ENCODE measurements around the gene SARDH.

SARDH gene

DNA sequence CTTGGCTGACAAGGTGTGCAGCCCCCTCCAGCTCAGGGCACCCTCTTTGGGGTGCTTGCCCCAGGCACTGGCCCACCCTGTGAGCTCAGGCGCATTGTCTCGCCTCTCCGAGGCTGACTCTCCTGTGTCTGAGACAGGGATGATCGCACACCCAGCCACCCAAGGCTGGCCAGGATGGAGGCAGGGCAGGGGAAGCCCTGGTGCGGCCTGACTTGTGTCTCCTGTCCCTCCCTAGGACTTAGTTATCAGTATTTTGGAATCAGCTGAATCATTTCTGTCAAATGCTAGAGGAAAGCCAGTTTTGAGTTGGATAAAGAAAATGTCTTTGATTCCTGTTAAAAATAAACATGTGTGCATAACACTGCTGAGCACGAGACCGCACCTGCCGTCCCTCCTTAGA lies 104.5 kb downstream of the SARDH start:
- Histone ChIP-seq H3K4me1 (ENCODE audit: insufficient read depth, low read length, severe bottlenecking) (no peaks in the 10 kb centered on the region), H3K27me3 (ENCODE audit: insufficient read depth, low read length) (0 out of 2 replicates have a peak, but pooled peaks cover 5% of the 10 kb centered on the region), H3K4me2 (ENCODE audit: low read length) (no peak overlapping the region), H3K4me3 (ENCODE audit: low read depth, low read length, poor library complexity, severe bottlenecking) (no peak overlapping the region), H3K79me2 (ENCODE audit: insufficient read depth, low read length) (no peaks in the 10 kb centered on the region), H4K20me1 (ENCODE audit: insufficient read depth, low read length) (no peaks in the 10 kb centered on the region), H3K27ac (ENCODE audit: low read depth, low read length, poor library complexity, severe bottlenecking) (no peak overlapping the region), H2AFZ (ENCODE audit: low read length) (no peak overlapping the region), H3K9ac (ENCODE audit: low read length) (no peak overlapping the region), H3K36me3 (ENCODE audit: insufficient read depth, low read length) (no peaks in the 10 kb centered on the region), H3K9me3 (ENCODE audit: low read length) (no peaks in the 10 kb centered on the region), H3F3A (ENCODE audit: insufficient read depth, low read length) (no peaks in the 10 kb centered on the region), H3K9me2 (ENCODE audit: low read depth, low read length) (no peaks in the 10 kb centered on the region)
- TF ChIP-seq, protein P1, sequence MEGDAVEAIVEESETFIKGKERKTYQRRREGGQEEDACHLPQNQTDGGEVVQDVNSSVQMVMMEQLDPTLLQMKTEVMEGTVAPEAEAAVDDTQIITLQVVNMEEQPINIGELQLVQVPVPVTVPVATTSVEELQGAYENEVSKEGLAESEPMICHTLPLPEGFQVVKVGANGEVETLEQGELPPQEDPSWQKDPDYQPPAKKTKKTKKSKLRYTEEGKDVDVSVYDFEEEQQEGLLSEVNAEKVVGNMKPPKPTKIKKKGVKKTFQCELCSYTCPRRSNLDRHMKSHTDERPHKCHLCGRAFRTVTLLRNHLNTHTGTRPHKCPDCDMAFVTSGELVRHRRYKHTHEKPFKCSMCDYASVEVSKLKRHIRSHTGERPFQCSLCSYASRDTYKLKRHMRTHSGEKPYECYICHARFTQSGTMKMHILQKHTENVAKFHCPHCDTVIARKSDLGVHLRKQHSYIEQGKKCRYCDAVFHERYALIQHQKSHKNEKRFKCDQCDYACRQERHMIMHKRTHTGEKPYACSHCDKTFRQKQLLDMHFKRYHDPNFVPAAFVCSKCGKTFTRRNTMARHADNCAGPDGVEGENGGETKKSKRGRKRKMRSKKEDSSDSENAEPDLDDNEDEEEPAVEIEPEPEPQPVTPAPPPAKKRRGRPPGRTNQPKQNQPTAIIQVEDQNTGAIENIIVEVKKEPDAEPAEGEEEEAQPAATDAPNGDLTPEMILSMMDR (IDR thresholded peaks at IDR 0.05; ENCODE audit: low read length) = no peak
- TF ChIP-seq EZH2 (IDR thresholded peaks at IDR 0.05; ENCODE audit: borderline replicate concordance, low read length) = no peak

DNA sequence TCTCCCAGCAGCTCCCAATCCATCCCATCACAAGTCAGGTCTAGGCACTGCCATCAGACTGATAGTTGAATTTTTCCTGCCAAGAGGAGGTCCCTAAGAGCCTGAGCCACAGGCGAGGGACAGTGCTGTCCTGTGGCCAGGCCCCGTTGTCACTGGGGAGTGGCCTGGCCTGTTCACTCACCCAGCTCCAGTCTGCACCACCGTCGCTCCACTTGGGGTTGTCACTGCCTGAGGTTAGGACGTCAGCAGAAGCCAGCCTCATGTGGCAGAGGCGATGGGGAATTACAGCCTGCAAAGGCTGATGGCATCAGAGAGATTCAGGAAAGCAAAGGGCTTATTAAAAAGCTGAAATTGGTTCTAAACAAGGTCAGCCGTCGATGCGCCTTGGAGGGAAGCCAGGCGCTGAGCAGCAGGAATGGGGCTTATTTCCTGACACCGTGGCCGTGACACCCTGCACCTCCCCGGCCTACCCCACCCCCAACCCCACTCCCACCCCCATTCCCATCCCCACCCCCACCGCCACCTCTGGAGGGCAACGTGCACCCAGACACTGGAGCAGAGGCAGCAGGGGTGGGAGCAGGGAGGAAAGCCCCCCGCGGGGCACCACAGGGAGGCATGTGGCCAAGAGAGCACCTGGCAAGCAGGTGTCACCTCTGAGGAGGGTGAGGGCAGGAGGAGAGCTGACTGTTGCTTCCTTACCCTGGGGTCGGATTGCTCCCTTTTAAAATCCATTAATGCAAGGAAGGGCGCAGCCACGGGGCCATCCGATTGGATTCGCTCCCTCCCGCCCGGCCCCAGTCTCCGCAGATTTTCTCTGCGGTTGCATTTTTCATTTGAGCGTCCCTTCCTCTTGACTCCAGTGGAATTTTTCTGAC lies 105.1 kb downstream of the SARDH start:
- H3K9ac ChIP-seq (ENCODE audit: low read length) = no peak overlapping the region
- H3K79me2 ChIP-seq (ENCODE audit: insufficient read depth, low read length) = no peaks in the 10 kb centered on the region
- no peak for TF ChIP-seq EZH2 (IDR thresholded peaks at IDR 0.05; ENCODE audit: borderline replicate concordance, low read length)
- TF ChIP-seq, protein P1 (IDR thresholded peaks at IDR 0.05; ENCODE audit: low read length) = no peak
- H3K9me3 ChIP-seq (ENCODE audit: low read length) = no peaks in the 10 kb centered on the region
- no peaks in the 10 kb centered on the region for H3K4me1 ChIP-seq (ENCODE audit: insufficient read depth, low read length, severe bottlenecking)
- no peaks in the 10 kb centered on the region for H3K36me3 ChIP-seq (ENCODE audit: insufficient read depth, low read length)
- H3K4me3 ChIP-seq (ENCODE audit: low read depth, low read length, poor library complexity, severe bottlenecking) = no peak overlapping the region
- H3K27ac ChIP-seq (ENCODE audit: low read depth, low read length, poor library complexity, severe bottlenecking) = no peak overlapping the region
- H3K4me2 ChIP-seq (ENCODE audit: low read length) = no peak overlapping the region
- H4K20me1 ChIP-seq (ENCODE audit: insufficient read depth, low read length) = no peaks in the 10 kb centered on the region
- H3K9me2 ChIP-seq (ENCODE audit: low read depth, low read length) = no peaks in the 10 kb centered on the region
- H2AFZ ChIP-seq (ENCODE audit: low read length) = no peak overlapping the region
- H3F3A ChIP-seq (ENCODE audit: insufficient read depth, low read length) = no peaks in the 10 kb centered on the region
- 0 out of 2 replicates have a peak, but pooled peaks cover 5% of the 10 kb centered on the region for H3K27me3 ChIP-seq (ENCODE audit: insufficient read depth, low read length)

DNA sequence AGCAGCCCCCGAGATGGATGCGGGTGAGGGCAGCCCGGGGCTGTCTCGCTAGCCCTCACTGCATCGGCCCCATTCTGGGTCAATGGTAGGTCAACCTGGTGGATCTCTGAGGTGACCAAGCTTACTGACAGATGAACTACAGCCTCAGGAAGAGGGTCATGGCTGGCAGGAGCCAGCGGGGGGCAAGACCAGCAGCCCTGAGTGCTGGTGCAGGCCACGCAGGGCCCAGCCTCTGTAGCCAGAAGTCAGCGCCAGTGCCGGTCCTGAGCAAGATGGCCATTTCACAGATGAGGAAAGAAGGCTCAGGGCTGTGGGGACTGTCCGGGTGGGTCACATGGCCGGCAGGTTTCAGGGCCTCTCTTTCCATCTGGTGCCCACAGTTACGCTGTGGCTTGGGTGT lies 107.0 kb downstream of the SARDH start:
- no peaks in the 10 kb centered on the region for H3K9me3 ChIP-seq (ENCODE audit: low read length)
- no peaks in the 10 kb centered on the region for H4K20me1 ChIP-seq (ENCODE audit: insufficient read depth, low read length)
- H2AFZ ChIP-seq (ENCODE audit: low read length) = no peak overlapping the region
- H3K4me3 ChIP-seq (ENCODE audit: low read depth, low read length, poor library complexity, severe bottlenecking) = no peak overlapping the region
- no peaks in the 10 kb centered on the region for H3K4me1 ChIP-seq (ENCODE audit: insufficient read depth, low read length, severe bottlenecking)
- no peak overlapping the region for H3K4me2 ChIP-seq (ENCODE audit: low read length)
- TF ChIP-seq, protein P1 (IDR thresholded peaks at IDR 0.05; ENCODE audit: low read length) = no peak
- TF ChIP-seq EZH2 (IDR thresholded peaks at IDR 0.05; ENCODE audit: borderline replicate concordance, low read length) = no peak
- H3K9me2 ChIP-seq (ENCODE audit: low read depth, low read length) = no peaks in the 10 kb centered on the region
- peaks cover 5% of the 10 kb centered on the region; the same call in 1 of the 2 replicates for H3K27me3 ChIP-seq (ENCODE audit: insufficient read depth, low read length)
- H3F3A ChIP-seq (ENCODE audit: insufficient read depth, low read length) = no peaks in the 10 kb centered on the region
- no peaks in the 10 kb centered on the region for H3K79me2 ChIP-seq (ENCODE audit: insufficient read depth, low read length)
- no peak overlapping the region for H3K27ac ChIP-seq (ENCODE audit: low read depth, low read length, poor library complexity, severe bottlenecking)
- H3K36me3 ChIP-seq (ENCODE audit: insufficient read depth, low read length) = no peaks in the 10 kb centered on the region
- no peak overlapping the region for H3K9ac ChIP-seq (ENCODE audit: low read length)
